RWPE2 (cell line): ENCODE measurements around the gene FGF19.

ENCODE experiments used
- ATAC-seq: fragments of 200-7000 bp; cut with Tn5 transposase; 3 replicates; pipeline ENCODE4 v1.9.1; 2021; ENCODE audit warnings: low read depth
- DNase-seq: peaks from one replicate; pipeline ENCODE4 v3.0.0-alpha.2; 2020; ENCODE audit warnings: low spot score
- H3K27ac ChIP-seq: fragments of 450-650 bp; 2 replicates; pipeline ENCODE4 v1.5.1; 2017; ENCODE audit warnings: mild to moderate bottlenecking; ENCODE audit not compliant: poor library complexity, severe bottlenecking
- H3K27me3 ChIP-seq: fragments of 250-450 bp; sonication (Bioruptor Pico); 2 replicates; pipeline ENCODE4 v1.5.1; 2021; ENCODE audit warnings: mild to moderate bottlenecking, moderate library complexity; ENCODE audit not compliant: insufficient read depth, poor library complexity, severe bottlenecking
- H3K36me3 ChIP-seq: fragments of 250-450 bp; sonication (Bioruptor Pico); 2 replicates; pipeline ENCODE4 v1.5.1; 2020; ENCODE audit warnings: low read depth, mild to moderate bottlenecking, moderate library complexity
- H3K4me1 ChIP-seq: fragments of 250-450 bp; sonication (Bioruptor Pico); 2 replicates; pipeline ENCODE4 v1.5.1; 2021; ENCODE audit warnings: mild to moderate bottlenecking, moderate library complexity; ENCODE audit not compliant: insufficient read depth, poor library complexity, severe bottlenecking
- H3K4me3 ChIP-seq: fragments of 250-450 bp; sonication (Bioruptor Pico); 2 replicates; pipeline ENCODE4 v1.5.1; 2021; ENCODE audit warnings: mild to moderate bottlenecking, moderate library complexity; ENCODE audit not compliant: severe bottlenecking
- H3K9me3 ChIP-seq: fragments of 250-450 bp; sonication (Bioruptor Pico); 2 replicates; pipeline ENCODE4 v1.5.1; 2021; ENCODE audit warnings: mild to moderate bottlenecking, moderate library complexity; ENCODE audit not compliant: severe bottlenecking
- CTCF ChIP-seq: fragments of 450-650 bp; IDR thresholded peaks from one replicate; pipeline ENCODE4 v1.5.1; 2017; ENCODE audit warnings: mild to moderate bottlenecking, moderate library complexity; ENCODE audit not compliant: poor library complexity, severe bottlenecking

Gene FGF19

GRCh38 chr11:69700278-69701140 lies 3.3 kb downstream of the FGF19 start:
- H3K9me3 ChIP-seq: no peaks in the 10 kb centered on the region
- TF ChIP-seq CTCF: no peak
- H3K4me1 ChIP-seq: no peaks in the 10 kb centered on the region
- H3K27ac ChIP-seq: no peak overlapping the region
- H3K27me3 ChIP-seq: peaks cover 30% of the 10 kb centered on the region
- DNase-seq (no peak), ATAC-seq (no peak)
- no peak overlapping the region for H3K4me3 ChIP-seq
- no peaks in the 10 kb centered on the region for H3K36me3 ChIP-seq

- TF ChIP-seq CTCF: no peak
- DNase-seq (no peak), ATAC-seq (no peak)
- Histone ChIP-seq H3K4me1 (no peaks in the 10 kb centered on the region), H3K36me3 (no peaks in the 10 kb centered on the region), H3K27ac (no peak overlapping the region), H3K27me3 (peaks cover 22% of the 10 kb centered on the region), H3K9me3 (no peaks in the 10 kb centered on the region), H3K4me3 (no peak overlapping the region)
These were observed 4.6 kb downstream of the FGF19 start for GRCh38 chr11:69699213-69699612.

DNA sequence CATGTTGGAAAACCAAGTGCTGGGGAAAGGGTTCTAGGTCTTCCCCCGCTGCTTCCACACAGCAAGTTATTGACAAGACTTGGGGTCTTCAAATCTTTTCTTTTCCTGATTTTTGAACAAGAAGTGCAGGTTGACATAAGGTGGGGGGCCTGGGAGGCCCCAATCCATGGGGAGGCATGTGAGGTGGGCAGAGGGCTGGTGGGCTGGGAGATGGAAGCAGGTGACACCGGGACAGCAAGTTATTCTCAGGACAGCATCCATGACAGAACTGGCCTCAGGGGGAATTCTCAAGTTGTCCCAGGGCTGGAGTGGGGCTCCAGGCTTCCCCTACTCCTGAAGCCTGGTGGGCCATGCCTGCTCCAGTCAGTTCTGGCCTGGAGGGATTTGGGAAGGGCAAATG lies 5.5 kb downstream of the FGF19 start:
- ATAC-seq: no peak
- Histone ChIP-seq H3K36me3 (no peaks in the 10 kb centered on the region), H3K4me3 (no peak overlapping the region), H3K9me3 (no peaks in the 10 kb centered on the region), H3K27ac (no peak overlapping the region), H3K4me1 (no peaks in the 10 kb centered on the region), H3K27me3 (peaks cover 15% of the 10 kb centered on the region)
- no peak for DNase-seq
- no peak for TF ChIP-seq CTCF

DNA sequence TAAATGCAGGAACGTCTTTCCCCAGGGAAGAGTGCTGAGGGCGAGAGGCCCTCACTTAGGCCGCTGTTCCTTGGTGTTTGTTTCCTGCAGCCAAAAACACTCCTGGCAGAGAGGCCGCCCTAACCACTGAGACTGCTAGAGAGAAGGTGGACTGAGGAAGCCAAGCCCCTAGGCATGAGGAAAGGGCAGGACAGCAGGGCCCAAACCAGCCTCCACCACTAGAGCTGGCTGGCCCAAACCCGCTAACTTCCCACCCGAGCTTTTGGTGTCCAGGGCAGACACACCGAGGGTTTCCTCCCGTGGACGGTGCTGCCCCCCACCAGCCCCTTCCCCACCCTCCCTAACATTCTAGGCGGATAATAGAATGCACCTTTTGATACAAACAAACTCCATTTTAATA lies 6.0 kb downstream of the FGF19 start:
- H3K27me3 ChIP-seq: peaks cover 10% of the 10 kb centered on the region
- no peaks in the 10 kb centered on the region for H3K9me3 ChIP-seq
- H3K4me3 ChIP-seq: no peak overlapping the region

More for the DNA sequence above, 6.0 kb downstream of the FGF19 start:
- ATAC-seq: no peak
- H3K36me3 ChIP-seq: no peaks in the 10 kb centered on the region
- no peak for DNase-seq
- H3K4me1 ChIP-seq: no peaks in the 10 kb centered on the region
- H3K27ac ChIP-seq: no peak overlapping the region
- TF ChIP-seq CTCF: no peak
